Large intestine (tissue), 3 donors: Measurements from ENCODE around the gene CREBRF. TPM values are rescaled to one million over a fixed set of nuclear protein-coding genes. Genes with fewer than 3 reads are reported as not detected.

Experiments
- DNase-seq, 2 donors: peaks; one replicate each; pipeline versions ENCODE4 v3.0.0 to v3.0.0-alpha.2; 2013
- H3K27ac ChIP-seq: one replicate; pipeline ENCODE4 v1.5.1; 2013; ENCODE audit warnings: low read length
- H3K27me3 ChIP-seq: 2 replicates; pipeline ENCODE4 v1.6.1; 2013; ENCODE audit warnings: low read length; ENCODE audit not compliant: control insufficient read depth, insufficient read depth
- H3K36me3 ChIP-seq: 2 replicates; pipeline ENCODE4 v1.6.1; 2013; ENCODE audit warnings: low read length; ENCODE audit not compliant: control insufficient read depth, insufficient read depth
- H3K4me1 ChIP-seq: one replicate; pipeline ENCODE4 v1.6.1; 2013; ENCODE audit warnings: low read length; ENCODE audit not compliant: control insufficient read depth, insufficient read depth
- H3K4me3 ChIP-seq: one replicate; pipeline ENCODE4 v1.5.1; 2013; ENCODE audit warnings: low read length
- H3K9me3 ChIP-seq: one replicate; pipeline ENCODE4 v1.6.1; 2013; ENCODE audit warnings: mild to moderate bottlenecking, low read depth, low read length, moderate library complexity; ENCODE audit not compliant: control insufficient read depth
- WGBS: methylation state at CpG from one replicate; pipeline ENCODE4 v1.1.5; 2013; ENCODE audit warnings: low lambda C conversion rate; ENCODE audit not compliant: insufficient coverage; 5-methylcytosine and 5-hydroxymethylcytosine counted together
- polyA plus RNA-seq: library from polyadenylated mRNA; unstranded; fragments of 120-200 nt; gene quantifications from one replicate; pipeline ENCODE4 v1.2.1, GENCODE V29; 2013

Gene CREBRF
- polyA plus RNA-seq, 1 donor, result 21.2 TPM

DNA sequence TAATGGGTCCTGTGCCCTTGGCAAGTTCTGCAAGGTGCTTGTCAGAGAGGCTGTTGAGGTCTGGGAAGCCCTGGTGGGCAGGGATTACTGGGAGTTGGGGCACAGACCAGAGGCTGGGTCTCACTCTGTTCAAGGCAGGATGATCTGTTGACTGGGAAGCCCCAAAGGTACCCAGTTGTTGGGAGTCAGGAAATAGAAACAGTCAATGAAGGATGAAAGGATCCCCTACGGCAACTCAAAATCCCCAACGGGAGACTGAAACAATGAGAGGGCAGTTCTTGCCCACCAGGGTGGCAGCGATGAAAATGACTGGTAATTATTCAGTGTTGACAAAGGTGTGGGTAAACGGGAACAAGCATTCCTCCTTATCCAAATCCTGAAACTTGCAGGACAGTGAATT is 119.4 kb downstream of the CREBRF start:
- Histone ChIP-seq H3K27me3 (peaks cover 12% of the 10 kb centered on the region), H3K9me3 (no peaks in the 10 kb centered on the region), H3K27ac (no peak overlapping the region), H3K4me1 (no peaks in the 10 kb centered on the region), H3K4me3 (no peak overlapping the region), H3K36me3 (no peaks in the 10 kb centered on the region)
- WGBS, result 40% methylated on average over 1 of the region's 4 CpGs
- no peak for DNase-seq

DNA sequence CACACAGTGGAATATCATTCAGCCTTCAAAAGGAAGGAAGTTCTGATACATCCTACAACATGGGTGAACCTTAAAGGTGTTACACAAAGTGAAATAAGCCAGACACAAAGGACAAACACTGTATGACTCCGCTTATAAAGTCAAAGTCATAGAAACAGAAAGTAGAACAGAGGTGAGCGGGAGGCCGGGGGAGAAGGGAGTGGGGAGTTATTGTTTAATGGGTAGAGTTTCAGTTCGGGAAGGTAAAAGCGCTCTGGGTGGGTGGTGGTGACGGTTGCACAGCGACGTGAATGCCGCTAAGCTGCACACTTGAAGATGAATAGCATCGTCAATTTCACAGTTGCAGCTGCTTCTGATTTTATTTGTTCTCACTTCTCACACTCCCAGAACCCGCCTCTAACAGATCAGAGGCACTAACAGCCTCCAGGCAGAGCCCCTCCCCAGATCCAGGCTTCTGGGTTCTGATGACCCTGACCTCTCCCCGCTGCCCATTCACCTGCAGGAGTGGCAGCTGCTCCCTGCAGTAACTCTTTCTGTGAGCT is 122.3 kb downstream of the CREBRF start:
- no peaks in the 10 kb centered on the region for H3K36me3 ChIP-seq
- H3K4me1 ChIP-seq, result no peaks in the 10 kb centered on the region
- H3K27ac ChIP-seq, result no peak overlapping the region
- H3K27me3 ChIP-seq, result peaks cover 12% of the 10 kb centered on the region
- H3K4me3 ChIP-seq, result no peak overlapping the region
- WGBS, result 100% methylated on average over 1 of the region's 12 CpGs
- DNase-seq, result no peak
- H3K9me3 ChIP-seq, result no peaks in the 10 kb centered on the region

DNA sequence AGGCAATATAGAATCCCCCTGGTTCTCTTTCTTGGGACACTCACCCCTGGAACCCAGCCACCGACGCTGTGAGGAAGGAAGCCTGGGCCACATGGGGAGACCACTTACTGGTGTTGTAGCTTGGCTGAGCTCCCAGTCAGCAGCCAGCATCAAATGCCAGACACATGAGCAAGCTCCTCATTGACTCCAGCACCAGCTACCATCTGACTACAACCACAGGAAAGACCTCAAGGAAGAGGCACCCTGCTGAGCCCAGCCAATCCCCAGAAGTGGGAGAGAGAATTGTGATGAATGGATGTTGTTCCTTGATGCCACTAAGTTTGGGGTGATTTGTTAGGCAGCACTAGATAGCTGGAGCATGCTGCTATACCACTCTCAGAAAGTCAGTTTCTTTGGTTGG is 124.2 kb downstream of the CREBRF start:
- no peaks in the 10 kb centered on the region for H3K4me1 ChIP-seq
- H3K27me3 ChIP-seq, result peaks cover 7% of the 10 kb centered on the region
- no peak for DNase-seq
- H3K27ac ChIP-seq, result no peak overlapping the region
- H3K9me3 ChIP-seq, result no peaks in the 10 kb centered on the region
- H3K36me3 ChIP-seq, result no peaks in the 10 kb centered on the region
- H3K4me3 ChIP-seq, result no peak overlapping the region
- no CpG with 5 or more reads among the region's 2 CpGs for WGBS

DNA sequence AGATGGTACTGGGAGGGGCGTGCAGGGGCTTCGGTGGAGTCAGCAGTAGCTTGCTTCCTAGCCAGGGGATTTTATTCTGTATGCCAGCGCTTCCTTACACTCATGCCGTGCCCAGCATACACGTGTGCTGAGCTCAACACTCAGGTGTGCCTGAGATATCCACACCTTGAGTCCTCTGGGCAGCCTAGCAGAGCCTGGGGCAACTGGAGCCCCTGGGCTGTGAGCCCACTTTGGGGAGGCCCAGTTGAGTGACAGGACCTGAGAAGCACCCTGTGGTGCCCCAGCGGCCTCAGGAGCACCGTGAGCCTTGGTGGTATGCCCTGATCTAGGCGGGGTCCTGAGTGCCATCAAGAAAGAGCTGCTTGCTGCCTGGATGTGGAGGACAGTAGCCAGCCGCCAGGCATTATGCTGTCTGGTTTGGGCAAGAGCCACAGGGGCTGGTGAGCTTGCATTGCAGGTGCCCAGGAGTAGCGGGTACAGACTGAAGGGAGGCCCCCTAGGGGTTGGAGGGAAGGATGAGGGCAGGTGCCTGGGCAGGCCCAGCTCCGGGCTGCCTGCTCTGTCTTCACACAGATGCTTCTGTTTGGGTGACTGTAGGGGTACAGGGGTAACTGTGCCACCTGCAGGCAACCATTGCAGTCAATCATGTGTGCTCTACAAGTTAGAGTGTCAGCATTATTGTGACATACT is 131.0 kb downstream of the CREBRF start:
- Histone ChIP-seq H3K9me3 (no peaks in the 10 kb centered on the region), H3K4me1 (no peaks in the 10 kb centered on the region), H3K27me3 (peaks cover 3% of the 10 kb centered on the region), H3K27ac (no peak overlapping the region), H3K4me3 (no peak overlapping the region), H3K36me3 (no peaks in the 10 kb centered on the region)
- 67% methylated on average over 1 of the region's 11 CpGs for WGBS
- DNase-seq, result no peak

DNA sequence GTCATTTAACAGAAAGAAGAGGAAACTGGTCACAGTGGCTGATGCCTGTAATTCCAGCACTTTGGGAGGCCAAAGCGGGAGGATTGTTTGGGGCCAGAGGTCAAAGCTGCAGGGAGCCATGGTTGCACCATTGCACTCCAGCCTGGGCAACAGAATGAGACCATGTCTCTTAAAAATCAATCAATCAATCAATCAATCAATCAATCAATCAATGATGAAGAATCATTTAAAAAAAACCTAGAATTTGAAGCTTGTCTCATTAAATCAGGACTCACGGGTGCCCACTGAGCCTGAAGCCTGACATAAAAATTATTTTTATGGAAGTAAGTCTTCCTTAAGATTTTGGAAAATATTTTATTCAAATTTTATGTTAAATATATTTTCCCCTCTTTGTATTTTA is 132.1 kb downstream of the CREBRF start:
- Histone ChIP-seq H3K4me1 (no peaks in the 10 kb centered on the region), H3K36me3 (no peaks in the 10 kb centered on the region), H3K9me3 (no peaks in the 10 kb centered on the region), H3K4me3 (no peak overlapping the region), H3K27me3 (peaks cover 3% of the 10 kb centered on the region), H3K27ac (no peak overlapping the region)
- no peak for DNase-seq
- WGBS, result no CpG with 5 or more reads among the region's 2 CpGs

Other genes with a start within 250 kb of the CREBRF start
- 112 TPM for gene ERGIC1, start 222.1 kb upstream of the CREBRF start, polyA plus RNA-seq
- 40.1 TPM for gene RPL26L1, start 96.9 kb upstream of the CREBRF start, polyA plus RNA-seq
- gene ATP6V0E1, start 72.6 kb upstream of the CREBRF start, polyA plus RNA-seq, result 177 TPM
- gene BNIP1, start 88.2 kb downstream of the CREBRF start, polyA plus RNA-seq, result 12.0 TPM
- not detected for gene NKX2-5, start 178.9 kb downstream of the CREBRF start, polyA plus RNA-seq